Measurements from ENCODE around the gene TRIM52. TPM values are rescaled to one million over a fixed set of nuclear protein-coding genes. Genes with fewer than 3 reads are reported as not detected.
A peak's percentile ranks its signal among the peaks of the same experiment; 100 is the strongest.

The TRIM52 gene
- total and polyA plus RNA-seq, 10 of the 15 experiments (the other 5 are each of a cell fraction or from before 2014, with no cell fraction given), result 1.4 to 24.3 (median 8.1) TPM

DNA sequence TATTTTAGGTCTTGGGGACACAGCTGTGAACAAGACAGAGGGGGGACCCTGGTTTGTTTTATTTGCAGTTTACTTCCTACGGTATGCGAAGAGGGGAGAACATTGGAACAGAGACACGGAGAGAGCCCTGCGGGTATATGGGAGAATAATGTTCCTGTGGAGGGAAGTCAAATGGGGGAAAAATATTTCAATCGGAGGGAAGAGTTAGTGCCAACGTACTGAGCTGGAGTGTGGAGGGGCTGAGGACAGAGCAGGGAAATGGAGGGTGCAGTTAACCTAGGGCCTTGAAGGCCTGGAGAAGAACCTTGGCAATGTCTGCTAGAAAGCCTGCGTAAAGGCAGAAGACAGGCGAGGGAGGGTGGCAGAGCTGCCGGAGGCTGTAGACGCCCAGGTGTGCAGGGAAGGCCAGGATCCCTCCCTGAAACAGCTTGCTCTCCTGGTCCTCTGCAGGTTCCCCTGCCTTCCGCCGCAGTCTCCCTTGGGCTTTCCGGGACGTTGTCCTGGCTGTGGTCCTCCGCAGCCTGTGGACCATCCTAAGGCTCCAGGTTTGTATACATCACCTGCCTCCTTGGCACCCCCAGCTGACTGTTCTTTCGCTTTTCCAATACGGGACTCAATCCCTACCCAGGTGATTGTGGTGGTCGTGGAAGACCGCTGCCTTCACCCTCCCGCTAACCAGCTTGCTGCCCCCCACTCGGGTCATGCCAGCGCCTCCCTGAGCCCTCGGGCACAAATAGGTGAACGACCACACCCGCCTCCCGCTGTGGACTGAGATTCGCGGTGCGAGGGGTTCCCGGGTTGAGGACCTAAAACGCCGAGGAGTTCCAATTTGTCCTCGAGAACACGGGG is 15.3 kb downstream of the TRIM52 start (continued):
- 0 out of 2 replicates have a peak, but pooled peaks have one; percentile 46 for TF ChIP-seq ZNF207 (IDR thresholded peaks at IDR 0.05; ENCODE audit: borderline replicate concordance)
- no peak for TF ChIP-seq MTA2 (IDR thresholded peaks at IDR 0.05; ENCODE audit: low read depth)
- TF ChIP-seq POU2F2 (IDR thresholded peaks at IDR 0.05; ENCODE audit: borderline replicate concordance, low read depth, low read length), result 0 out of 3 replicates have a peak, but pooled peaks have one; percentile 12
- no peak for TF ChIP-seq ZNF217 (IDR thresholded peaks at IDR 0.05)

DNA sequence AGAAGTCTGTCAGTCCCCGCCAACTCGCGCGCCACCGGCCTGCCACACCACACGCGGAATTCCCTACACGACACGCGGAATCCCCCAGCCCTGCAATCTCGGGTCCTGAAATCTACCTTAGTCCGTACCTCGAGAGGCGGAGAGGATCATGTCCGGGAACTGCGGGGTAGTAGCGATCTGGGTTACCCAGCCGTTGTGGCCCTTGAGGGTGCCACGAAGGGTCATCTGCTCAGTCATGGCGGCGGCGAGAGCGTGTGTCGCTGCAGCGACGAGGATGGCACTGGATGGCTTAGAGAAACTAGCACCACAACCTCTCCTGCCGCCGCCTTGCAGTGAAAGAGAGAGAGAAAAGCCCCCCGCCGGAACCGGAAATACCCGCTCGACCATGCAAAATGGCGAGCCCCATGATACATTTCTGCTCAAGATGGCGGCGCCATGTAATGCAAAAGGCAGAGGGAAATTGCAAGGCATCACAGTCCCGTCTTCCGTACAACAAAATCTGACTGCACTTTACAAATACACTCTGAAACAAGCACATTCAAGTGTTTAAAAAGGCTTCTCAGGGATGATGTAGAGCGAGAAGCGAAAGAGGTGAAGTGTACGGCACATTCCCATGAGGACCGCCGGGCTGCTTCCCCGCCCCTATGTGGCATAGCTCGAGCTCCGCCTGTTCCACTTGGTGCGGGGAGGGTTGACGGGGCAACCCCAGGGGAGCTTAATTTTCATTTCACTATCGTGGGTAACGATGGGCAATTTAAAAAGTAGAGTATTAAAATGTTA is 17.2 kb downstream of the TRIM52 start, which contains the start of gene RACK1:
Gene RACK1, minus strand, starts transcription at position 343 of the 780 bp plus-strand sequence. Its CDS starts 106 bp downstream, at position 237.
- intact Hi-C loops (cut with micrococcal nuclease; ENCODE audit: unreplicated experiment) (loop anchor here (1.0 to 2.0 kb wide), 3 partner anchors 17 to 51 kb away; partner anchors contain the start of genes TRIM41 and TRIM52), in situ Hi-C loops (cut with MboI) (no loop called here)
- ATAC-seq (peak; percentile 66), DNase-seq (ENCODE audit: low read depth, low spot score) (peak; percentile 89), FAIRE-seq (peak; percentile 72)
- Histone ChIP-seq H4K20me1 (ENCODE audit: control insufficient read depth, insufficient read depth) (peaks cover 11% of the 10 kb centered on the region), H3K27me3 (replicated peaks in 1 of 2; ENCODE audit: control insufficient read depth in 2 of 2, insufficient read depth in 2 of 2, low read length in 1 of 2) (no peaks in the 10 kb centered on the region), H3K9me3 (replicated peaks; ENCODE audit: control insufficient read depth, insufficient read depth, low read length) (no peaks in the 10 kb centered on the region), H3K36me3 (ENCODE audit: control insufficient read depth in 2 of 2, insufficient read depth in 2 of 2, low read length in 1 of 2) (peaks cover 17 to 25% of the 10 kb centered on the region in 2 experiments), H3K9ac (ENCODE audit: control insufficient read depth, insufficient read depth, low read length) (peak within 1 kb of the TSS; percentile 88), H3K4me1 (ENCODE audit: control insufficient read depth, insufficient read depth, low read length) (peaks cover 27% of the 10 kb centered on the region), H2AFZ (ENCODE audit: control insufficient read depth, low read depth, low read length) (peak within 1 kb of the TSS; percentile 100), H3K4me2 (ENCODE audit: control insufficient read depth, insufficient read depth) (peak within 1 kb of the TSS; percentile 95), H3K79me2 (ENCODE audit: control insufficient read depth, insufficient read depth, low read length) (peaks cover 89% of the 10 kb centered on the region), H3K4me3 (peak within 1 kb of the TSS; percentile 98), H3K27ac (ENCODE audit: control insufficient read depth, insufficient read depth) (peak within 1 kb of the TSS; percentile 92)
- ChIA-PET RAD21 (ENCODE audit: unreplicated experiment) (interaction anchor here (0.7 to 1.7 kb wide), 5 partner anchors 12 to 55 kb away, joined by 3 to 12 read pairs (median 3); partner anchors contain the start of gene TRIM52), CTCF (interaction anchor here (1.3 to 3.5 kb wide), 3 partner anchors 12 to 59 kb away, joined by 4 to 12 read pairs (median 5); no protein-coding TSS in a partner anchor), POLR2A (interaction anchor here (1.0 to 3.7 kb wide), 6 partner anchors 18 to 67 kb away, joined by 3 to 36 read pairs (median 13); partner anchors contain the start of genes TRIM41 and TRIM52), SMC1A (ENCODE audit: uncharacterized antibody, unreplicated experiment) (interaction anchor here (0.7 to 2.2 kb wide), 6 partner anchors 9 to 27 kb away, joined by 3 to 5 read pairs (median 4); partner anchors contain the start of genes TRIM41 and TRIM52)
- no TSS peak for BruUV-seq (replicated peaks)
- under 1% methylated on average over 50 of the region's 50 CpGs for WGBS (ENCODE audit: insufficient coverage, insufficient replicate concordance, low lambda C conversion rate, missing lambda C conversion rate)
- TF ChIP-seq TAF1 (IDR thresholded peaks at IDR 0.05; ENCODE audit: borderline replicate concordance, low read depth, low read length) (peak; percentile 100), SMAD5 (IDR thresholded peaks at IDR 0.05; ENCODE audit: low read depth) (peak; percentile 98), SMAD1 (IDR thresholded peaks at IDR 0.05; ENCODE audit: low read depth, partially characterized antibody) (peak; percentile 78), PML (IDR thresholded peaks at IDR 0.05; ENCODE audit: low read length) (peak; percentile 99), SIN3A (IDR thresholded peaks at IDR 0.05; ENCODE audit: low read depth, low read length) (peak; percentile 76), KLF5 (IDR thresholded peaks at IDR 0.05; ENCODE audit: partially characterized antibody) (peak; percentile 96), HCFC1 (IDR thresholded peaks at IDR 0.05; ENCODE audit: low read length) (peak; percentile 80), HDGF (IDR thresholded peaks at IDR 0.05) (no peak), MEF2B (IDR thresholded peaks at IDR 0.05; ENCODE audit: partially characterized antibody, poor library complexity, severe bottlenecking) (peak; percentile 88), NFYA (IDR thresholded peaks at IDR 0.05; ENCODE audit: borderline replicate concordance, low read depth, low read length) (no peak), RCOR1 (conservative IDR thresholded peaks at IDR 0.05; ENCODE audit: low read depth, low read length) (peak; percentile 94; the same call in 1 of the 2 replicates), SRF (IDR thresholded peaks at IDR 0.05; ENCODE audit: low read depth in 2 of 2, low read length in 2 of 2) (peak in 1 of 2 experiments; percentile 52; a peak in 1 of 4 replicates), ZZZ3 (IDR thresholded peaks at IDR 0.05; ENCODE audit: control insufficient read depth, insufficient read length, low read depth) (no peak), SMARCA5 (IDR thresholded peaks at IDR 0.05) (peak; percentile 86), RAD21 (IDR thresholded peaks at IDR 0.05; ENCODE audit: insufficient read depth, low read depth, low read length) (no peak), RBBP5 (conservative IDR thresholded peaks at IDR 0.05) (peak; percentile 97; the same call in 1 of the 2 replicates)
- TF ChIP-seq, protein P1, sequence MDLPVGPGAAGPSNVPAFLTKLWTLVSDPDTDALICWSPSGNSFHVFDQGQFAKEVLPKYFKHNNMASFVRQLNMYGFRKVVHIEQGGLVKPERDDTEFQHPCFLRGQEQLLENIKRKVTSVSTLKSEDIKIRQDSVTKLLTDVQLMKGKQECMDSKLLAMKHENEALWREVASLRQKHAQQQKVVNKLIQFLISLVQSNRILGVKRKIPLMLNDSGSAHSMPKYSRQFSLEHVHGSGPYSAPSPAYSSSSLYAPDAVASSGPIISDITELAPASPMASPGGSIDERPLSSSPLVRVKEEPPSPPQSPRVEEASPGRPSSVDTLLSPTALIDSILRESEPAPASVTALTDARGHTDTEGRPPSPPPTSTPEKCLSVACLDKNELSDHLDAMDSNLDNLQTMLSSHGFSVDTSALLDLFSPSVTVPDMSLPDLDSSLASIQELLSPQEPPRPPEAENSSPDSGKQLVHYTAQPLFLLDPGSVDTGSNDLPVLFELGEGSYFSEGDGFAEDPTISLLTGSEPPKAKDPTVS (IDR thresholded peaks at IDR 0.05; ENCODE audit: low read depth, low read length), result no peak

Data from GM12878 (cell line).